Fibroblast of lung (primary cell): Measurements from ENCODE around the gene CNPPD1.

Experiments used
- CTCF ChIP-seq, 2 donors: IDR thresholded peaks in 1 of 2; conservative IDR thresholded peaks in 1 of 2; 1 replicate in 1 of 2; 2 replicates in 1 of 2; pipeline ENCODE4 v1.5.1; 2011 to 2012; ENCODE audit warnings: low read length in 2 of 2, control low read depth in 1 of 2, inconsistent platforms in 1 of 2, low read depth in 1 of 2, mild to moderate bottlenecking in 1 of 2
- EZH2 ChIP-seq: IDR thresholded peaks from 2 replicates; pipeline ENCODE4 v1.5.1; 2012; ENCODE audit warnings: low read length, control low read depth, mild to moderate bottlenecking; ENCODE audit errors: missing control alignments

GRCh38 chr2:219175486-219175885 is 1.2 kb downstream of the CNPPD1 start:
- no peak for TF ChIP-seq CTCF (conservative IDR thresholded peaks at IDR 0.05 in 1 of 2, IDR thresholded peaks at IDR 0.05 in 1 of 2; ENCODE audit: low read depth in 1 of 2, low read length in 2 of 2)
- TF ChIP-seq EZH2, result no peak
